HL-60 (cell line): Measurements from ENCODE around the gene FOSB.

Source experiments
- TF ChIP-seq, protein P1 (sequence below): IDR thresholded peaks from 2 replicates; pipeline ENCODE4 v1.6.1; 2012; ENCODE audit warnings: low read depth; ENCODE audit not compliant: insufficient replicate concordance
- TF ChIP-seq, protein P2 (sequence below): IDR thresholded peaks from one replicate; pipeline ENCODE4 v1.5.1; 2011; ENCODE audit warnings: low read length, control low read depth, inconsistent platforms; ENCODE audit not compliant: insufficient read depth

DNA sequence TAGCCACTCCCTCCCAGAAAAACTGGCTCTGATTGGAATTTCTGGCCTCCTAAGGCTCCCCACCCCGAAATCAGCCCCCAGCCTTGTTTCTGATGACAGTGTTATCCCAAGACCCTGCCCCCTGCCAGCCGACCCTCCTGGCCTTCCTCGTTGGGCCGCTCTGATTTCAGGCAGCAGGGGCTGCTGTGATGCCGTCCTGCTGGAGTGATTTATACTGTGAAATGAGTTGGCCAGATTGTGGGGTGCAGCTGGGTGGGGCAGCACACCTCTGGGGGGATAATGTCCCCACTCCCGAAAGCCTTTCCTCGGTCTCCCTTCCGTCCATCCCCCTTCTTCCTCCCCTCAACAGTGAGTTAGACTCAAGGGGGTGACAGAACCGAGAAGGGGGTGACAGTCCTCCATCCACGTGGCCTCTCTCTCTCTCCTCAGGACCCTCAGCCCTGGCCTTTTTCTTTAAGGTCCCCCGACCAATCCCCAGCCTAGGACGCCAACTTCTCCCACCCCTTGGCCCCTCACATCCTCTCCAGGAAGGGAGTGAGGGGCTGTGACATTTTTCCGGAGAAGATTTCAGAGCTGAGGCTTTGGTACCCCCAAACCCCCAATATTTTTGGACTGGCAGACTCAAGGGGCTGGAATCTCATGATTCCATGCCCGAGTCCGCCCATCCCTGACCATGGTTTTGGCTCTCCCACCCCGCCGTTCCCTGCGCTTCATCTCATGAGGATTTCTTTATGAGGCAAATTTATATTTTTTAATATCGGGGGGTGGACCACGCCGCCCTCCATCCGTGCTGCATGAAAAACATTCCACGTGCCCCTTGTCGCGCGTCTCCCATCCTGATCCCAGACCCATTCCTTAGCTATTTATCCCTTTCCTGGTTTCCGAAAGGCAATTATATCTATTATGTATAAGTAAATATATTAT, 6.1 kb downstream of the FOSB start:
- TF ChIP-seq, protein P1, sequence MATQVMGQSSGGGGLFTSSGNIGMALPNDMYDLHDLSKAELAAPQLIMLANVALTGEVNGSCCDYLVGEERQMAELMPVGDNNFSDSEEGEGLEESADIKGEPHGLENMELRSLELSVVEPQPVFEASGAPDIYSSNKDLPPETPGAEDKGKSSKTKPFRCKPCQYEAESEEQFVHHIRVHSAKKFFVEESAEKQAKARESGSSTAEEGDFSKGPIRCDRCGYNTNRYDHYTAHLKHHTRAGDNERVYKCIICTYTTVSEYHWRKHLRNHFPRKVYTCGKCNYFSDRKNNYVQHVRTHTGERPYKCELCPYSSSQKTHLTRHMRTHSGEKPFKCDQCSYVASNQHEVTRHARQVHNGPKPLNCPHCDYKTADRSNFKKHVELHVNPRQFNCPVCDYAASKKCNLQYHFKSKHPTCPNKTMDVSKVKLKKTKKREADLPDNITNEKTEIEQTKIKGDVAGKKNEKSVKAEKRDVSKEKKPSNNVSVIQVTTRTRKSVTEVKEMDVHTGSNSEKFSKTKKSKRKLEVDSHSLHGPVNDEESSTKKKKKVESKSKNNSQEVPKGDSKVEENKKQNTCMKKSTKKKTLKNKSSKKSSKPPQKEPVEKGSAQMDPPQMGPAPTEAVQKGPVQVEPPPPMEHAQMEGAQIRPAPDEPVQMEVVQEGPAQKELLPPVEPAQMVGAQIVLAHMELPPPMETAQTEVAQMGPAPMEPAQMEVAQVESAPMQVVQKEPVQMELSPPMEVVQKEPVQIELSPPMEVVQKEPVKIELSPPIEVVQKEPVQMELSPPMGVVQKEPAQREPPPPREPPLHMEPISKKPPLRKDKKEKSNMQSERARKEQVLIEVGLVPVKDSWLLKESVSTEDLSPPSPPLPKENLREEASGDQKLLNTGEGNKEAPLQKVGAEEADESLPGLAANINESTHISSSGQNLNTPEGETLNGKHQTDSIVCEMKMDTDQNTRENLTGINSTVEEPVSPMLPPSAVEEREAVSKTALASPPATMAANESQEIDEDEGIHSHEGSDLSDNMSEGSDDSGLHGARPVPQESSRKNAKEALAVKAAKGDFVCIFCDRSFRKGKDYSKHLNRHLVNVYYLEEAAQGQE = no peak
- TF ChIP-seq, protein P2, sequence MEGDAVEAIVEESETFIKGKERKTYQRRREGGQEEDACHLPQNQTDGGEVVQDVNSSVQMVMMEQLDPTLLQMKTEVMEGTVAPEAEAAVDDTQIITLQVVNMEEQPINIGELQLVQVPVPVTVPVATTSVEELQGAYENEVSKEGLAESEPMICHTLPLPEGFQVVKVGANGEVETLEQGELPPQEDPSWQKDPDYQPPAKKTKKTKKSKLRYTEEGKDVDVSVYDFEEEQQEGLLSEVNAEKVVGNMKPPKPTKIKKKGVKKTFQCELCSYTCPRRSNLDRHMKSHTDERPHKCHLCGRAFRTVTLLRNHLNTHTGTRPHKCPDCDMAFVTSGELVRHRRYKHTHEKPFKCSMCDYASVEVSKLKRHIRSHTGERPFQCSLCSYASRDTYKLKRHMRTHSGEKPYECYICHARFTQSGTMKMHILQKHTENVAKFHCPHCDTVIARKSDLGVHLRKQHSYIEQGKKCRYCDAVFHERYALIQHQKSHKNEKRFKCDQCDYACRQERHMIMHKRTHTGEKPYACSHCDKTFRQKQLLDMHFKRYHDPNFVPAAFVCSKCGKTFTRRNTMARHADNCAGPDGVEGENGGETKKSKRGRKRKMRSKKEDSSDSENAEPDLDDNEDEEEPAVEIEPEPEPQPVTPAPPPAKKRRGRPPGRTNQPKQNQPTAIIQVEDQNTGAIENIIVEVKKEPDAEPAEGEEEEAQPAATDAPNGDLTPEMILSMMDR = no peak
